K562 (cell line): ENCODE measurements around the gene AK2. TPM values are rescaled to one million over a fixed set of nuclear protein-coding genes. Genes with fewer than 3 reads are reported as not detected.

Source experiments
- ADNP ChIP-seq: fragments of 200-800 bp; sonication (Bioruptor generic); IDR thresholded peaks from 2 replicates; pipeline ENCODE4 v1.6.1; 2016; ENCODE audit warnings: missing genetic modification characterization, missing compliant biosample characterization
- BRD9 ChIP-seq: fragments of 450-650 bp; IDR thresholded peaks from 2 replicates; pipeline ENCODE4 v1.6.1; 2018; ENCODE audit warnings: low read depth; ENCODE audit not compliant: partially characterized antibody
- CREM ChIP-seq: IDR thresholded peaks from 2 replicates; pipeline ENCODE4 v1.6.1; 2014; ENCODE audit warnings: antibody characterized with exemption, low read depth
- EP300 ChIP-seq: IDR thresholded peaks from 2 replicates; pipeline ENCODE4 v1.6.1; 2012; ENCODE audit warnings: low read length, improper control_type of control experiment
- FOXA3 ChIP-seq, 2 experiments: fragments of 450-650 bp in 1 of 2; sonication (generic) in 1 of 2; formaldehyde crosslinking; IDR thresholded peaks in 1 of 2; conservative IDR thresholded peaks in 1 of 2; 2 replicates each; pipeline versions ENCODE4 v1.4.0 to v1.8.0; 2020 to 2022; ENCODE audit warnings: mild to moderate bottlenecking in 2 of 2, missing genetic modification reagents in 1 of 2
- GABPA ChIP-seq: fragments of 200-800 bp; sonication (Bioruptor generic); conservative IDR thresholded peaks from 2 replicates; pipeline ENCODE4 v1.6.1; 2016; ENCODE audit warnings: low read depth, missing genetic modification characterization, missing compliant biosample characterization
- GTF2E2 ChIP-seq: fragments of 200-800 bp; sonication (Bioruptor generic); IDR thresholded peaks from 2 replicates; pipeline ENCODE4 v1.6.1; 2016; ENCODE audit warnings: missing genetic modification characterization, missing compliant biosample characterization
- SAFB ChIP-seq: fragments of 200-400 bp; formaldehyde crosslinking; IDR thresholded peaks from 2 replicates; pipeline ENCODE4 v1.6.1; 2017; ENCODE audit warnings: low read depth, low read length, borderline replicate concordance
- SMARCE1 ChIP-seq: fragments of 450-650 bp; IDR thresholded peaks from 2 replicates; pipeline ENCODE4 v1.7.1; 2016; ENCODE audit warnings: mild to moderate bottlenecking
- ZBTB43 ChIP-seq: sonication (generic); formaldehyde crosslinking; IDR thresholded peaks from 2 replicates; pipeline ENCODE4 v1.8.0; 2023; ENCODE audit warnings: mild to moderate bottlenecking, missing genetic modification reagents
- ZEB2 ChIP-seq: fragments of 450-650 bp; IDR thresholded peaks from 2 replicates; pipeline ENCODE4 v1.6.1; 2016
- ZKSCAN1 ChIP-seq: fragments of 150-350 bp; IDR thresholded peaks from 2 replicates; pipeline ENCODE4 v1.6.1; 2016; ENCODE audit warnings: low read depth, low read length
- ZNF197 ChIP-seq: fragments of 200-800 bp; sonication (Bioruptor generic); IDR thresholded peaks from 2 replicates; pipeline ENCODE4 v1.6.1; 2016; ENCODE audit warnings: low read depth, missing genetic modification characterization, missing compliant biosample characterization
- ZNF24 ChIP-seq: fragments of 450-650 bp; IDR thresholded peaks from 2 replicates; pipeline ENCODE4 v1.6.1; 2016
- ZNF644 ChIP-seq: fragments of 200-800 bp; sonication (Bioruptor generic); IDR thresholded peaks from 2 replicates; pipeline ENCODE4 v1.6.1; 2016; ENCODE audit warnings: low read depth, missing genetic modification characterization, missing compliant biosample characterization
- polyA plus RNA-seq, 8 experiments: library from polyadenylated mRNA; depleted of rRNA in 4 of 8; stranded (reverse) in 5 of 8; unstranded in 3 of 8; fragments of >200 nt; fragmentation: Nextera tagmentation in 2 of 8; fragmentation: Illumina TruSeq in 1 of 8; extraction: Ambion mirVana in 2 of 8; extraction: Trizol in 1 of 8; gene quantifications; 2 replicates each; pipeline versions ENCODE4 v1.2.1 to v1.2.3, GENCODE V29; 2011 to 2014; ENCODE audit warnings: inconsistent platforms in 1 of 8, missing spikeins in 1 of 8
- total RNA-seq, 7 experiments: library from RNA; depleted of rRNA in 6 of 7; stranded (reverse); fragments of >200 nt in 6 of 7; fragmentation: Illumina TruSeq in 2 of 7; extraction: Trizol in 2 of 7; gene quantifications; 2 replicates each; pipeline versions ENCODE4 v1.2.1 to v1.2.3, GENCODE V29; 2011 to 2021; ENCODE audit warnings: low replicate concordance in 1 of 7
- TF ChIP-seq, protein P1 (sequence below), 2 experiments: fragments of 250-450 bp in 1 of 2; fragments of 450-650 bp in 1 of 2; sonication (Bioruptor Pico) in 1 of 2; IDR thresholded peaks; 2 replicates each; pipeline versions ENCODE4 v1.6.1 to v1.8.0; 2016 to 2021; ENCODE audit warnings: mild to moderate bottlenecking in 2 of 2, moderate library complexity in 2 of 2, missing compliant biosample characterization in 1 of 2, missing genetic modification characterization in 1 of 2
- TF ChIP-seq, protein P2 (sequence below): fragments of 250-450 bp; sonication (Bioruptor Pico); IDR thresholded peaks from 2 replicates; pipeline ENCODE4 v1.5.0; 2021
- TF ChIP-seq, protein P3 (sequence below): IDR thresholded peaks from 2 replicates; pipeline ENCODE4 v1.6.1; 2016; ENCODE audit warnings: missing genetic modification characterization, missing compliant biosample characterization
- TF ChIP-seq, protein P4 (sequence below): fragments of 450-650 bp; IDR thresholded peaks from 2 replicates; pipeline ENCODE4 v1.6.1; 2016
- TF ChIP-seq, protein P5 (sequence below): fragments of 450-650 bp; conservative IDR thresholded peaks from 2 replicates; pipeline ENCODE4 v1.6.1; 2016; ENCODE audit warnings: missing genetic modification characterization, low read depth, mild to moderate bottlenecking, missing compliant biosample characterization, moderate library complexity

The AK2 gene
- total and polyA plus RNA-seq, 9 of the 15 experiments (the other 6 are each of a cell fraction or from before 2014, with no cell fraction given), result 105 to 1,050 (median 509) TPM

DNA sequence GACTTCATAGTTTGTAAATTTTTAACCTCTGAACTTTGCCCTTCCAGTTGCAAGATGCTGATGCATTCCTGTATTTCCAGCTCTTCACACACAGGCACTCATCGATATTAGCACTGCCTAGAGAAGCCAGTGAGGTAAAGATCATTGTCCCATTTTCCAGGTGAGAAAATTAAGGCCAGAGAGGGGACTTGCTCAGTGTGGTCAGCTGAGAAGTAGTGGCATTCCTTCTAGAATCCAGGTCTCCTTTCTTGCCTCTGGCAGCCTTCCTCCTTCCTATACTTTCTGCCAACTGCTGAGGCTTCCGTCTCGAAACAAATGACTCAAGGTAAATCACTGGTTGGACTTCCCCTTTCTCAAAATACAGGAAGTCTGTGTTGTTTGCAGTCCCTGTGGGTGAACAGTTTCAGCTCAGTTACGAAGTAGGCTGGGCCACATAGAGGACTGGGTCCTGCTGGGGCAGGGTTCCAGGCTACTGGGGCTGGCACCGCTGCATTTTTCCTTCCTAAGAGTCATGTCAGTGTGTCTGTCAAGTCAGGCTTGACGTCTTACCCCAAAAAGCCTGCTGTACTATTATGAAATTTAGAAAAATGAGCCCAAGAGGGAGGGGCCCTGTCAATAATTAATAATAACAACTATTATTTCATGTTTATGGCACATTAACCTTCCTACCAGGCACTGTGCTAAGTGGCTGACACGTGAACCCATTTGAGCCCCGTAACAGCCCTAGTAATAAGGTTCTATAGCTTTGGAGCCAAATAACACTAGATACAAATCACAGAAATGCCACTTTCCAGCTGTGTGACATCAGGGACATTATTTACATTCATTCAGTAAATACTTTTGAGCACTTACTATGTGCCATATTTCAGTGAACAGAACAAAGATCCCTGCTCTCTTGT, 55.4 kb downstream of the AK2 start (continued):
- TF ChIP-seq GABPA (tag) (peak; percentile 78), CREM (0 out of 2 replicates have a peak, but pooled peaks have one; percentile 14), SAFB (no peak), ZKSCAN1 (no peak), GTF2E2 (tag) (peak; percentile 66; the same call in 1 of the 2 replicates), FOXA3 (CRISPR knock-in tag; conservative IDR thresholded peaks at IDR 0.05 in 1 of 2, IDR thresholded peaks at IDR 0.05 in 1 of 2) (peak in 1 of 2 experiments; percentile 40; a peak in 2 of 4 replicates), ZNF644 (tag) (no peak), ZNF24 (peak; percentile 25; the same call in 1 of the 2 replicates), ADNP (tag) (peak; percentile 87), ZNF197 (CRISPR knock-in tag) (0 out of 2 replicates have a peak, but pooled peaks have one; percentile 33), ZEB2 (peak; percentile 29; the same call in 1 of the 2 replicates), ZBTB43 (CRISPR knock-in tag) (no peak), EP300 (0 out of 2 replicates have a peak, but pooled peaks have one; percentile 17), SMARCE1 (peak; percentile 86), BRD9 (no peak)
- TF ChIP-seq, protein P1, sequence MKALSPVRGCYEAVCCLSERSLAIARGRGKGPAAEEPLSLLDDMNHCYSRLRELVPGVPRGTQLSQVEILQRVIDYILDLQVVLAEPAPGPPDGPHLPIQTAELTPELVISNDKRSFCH (CRISPR knock-in tag; IDR thresholded peaks at IDR 0.05), result no peak
- TF ChIP-seq, protein P1 (tag; IDR thresholded peaks at IDR 0.05), result peak; percentile 77
- TF ChIP-seq, protein P2, sequence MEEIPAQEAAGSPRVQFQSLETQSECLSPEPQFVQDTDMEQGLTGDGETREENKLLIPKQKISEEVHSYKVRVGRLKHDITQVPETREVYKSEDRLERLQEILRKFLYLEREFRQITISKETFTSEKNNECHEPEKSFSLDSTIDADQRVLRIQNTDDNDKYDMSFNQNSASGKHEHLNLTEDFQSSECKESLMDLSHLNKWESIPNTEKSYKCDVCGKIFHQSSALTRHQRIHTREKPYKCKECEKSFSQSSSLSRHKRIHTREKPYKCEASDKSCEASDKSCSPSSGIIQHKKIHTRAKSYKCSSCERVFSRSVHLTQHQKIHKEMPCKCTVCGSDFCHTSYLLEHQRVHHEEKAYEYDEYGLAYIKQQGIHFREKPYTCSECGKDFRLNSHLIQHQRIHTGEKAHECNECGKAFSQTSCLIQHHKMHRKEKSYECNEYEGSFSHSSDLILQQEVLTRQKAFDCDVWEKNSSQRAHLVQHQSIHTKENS, result no peak
- TF ChIP-seq, protein P3, sequence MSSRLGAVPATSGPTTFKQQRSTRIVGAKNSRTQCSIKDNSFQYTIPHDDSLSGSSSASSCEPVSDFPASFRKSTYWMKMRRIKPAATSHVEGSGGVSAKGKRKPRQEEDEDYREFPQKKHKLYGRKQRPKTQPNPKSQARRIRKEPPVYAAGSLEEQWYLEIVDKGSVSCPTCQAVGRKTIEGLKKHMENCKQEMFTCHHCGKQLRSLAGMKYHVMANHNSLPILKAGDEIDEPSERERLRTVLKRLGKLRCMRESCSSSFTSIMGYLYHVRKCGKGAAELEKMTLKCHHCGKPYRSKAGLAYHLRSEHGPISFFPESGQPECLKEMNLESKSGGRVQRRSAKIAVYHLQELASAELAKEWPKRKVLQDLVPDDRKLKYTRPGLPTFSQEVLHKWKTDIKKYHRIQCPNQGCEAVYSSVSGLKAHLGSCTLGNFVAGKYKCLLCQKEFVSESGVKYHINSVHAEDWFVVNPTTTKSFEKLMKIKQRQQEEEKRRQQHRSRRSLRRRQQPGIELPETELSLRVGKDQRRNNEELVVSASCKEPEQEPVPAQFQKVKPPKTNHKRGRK (tag), result no peak
- TF ChIP-seq, protein P4, sequence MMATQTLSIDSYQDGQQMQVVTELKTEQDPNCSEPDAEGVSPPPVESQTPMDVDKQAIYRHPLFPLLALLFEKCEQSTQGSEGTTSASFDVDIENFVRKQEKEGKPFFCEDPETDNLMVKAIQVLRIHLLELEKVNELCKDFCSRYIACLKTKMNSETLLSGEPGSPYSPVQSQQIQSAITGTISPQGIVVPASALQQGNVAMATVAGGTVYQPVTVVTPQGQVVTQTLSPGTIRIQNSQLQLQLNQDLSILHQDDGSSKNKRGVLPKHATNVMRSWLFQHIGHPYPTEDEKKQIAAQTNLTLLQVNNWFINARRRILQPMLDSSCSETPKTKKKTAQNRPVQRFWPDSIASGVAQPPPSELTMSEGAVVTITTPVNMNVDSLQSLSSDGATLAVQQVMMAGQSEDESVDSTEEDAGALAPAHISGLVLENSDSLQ, result peak; percentile 26; the same call in 1 of the 2 replicates
- TF ChIP-seq, protein P5, sequence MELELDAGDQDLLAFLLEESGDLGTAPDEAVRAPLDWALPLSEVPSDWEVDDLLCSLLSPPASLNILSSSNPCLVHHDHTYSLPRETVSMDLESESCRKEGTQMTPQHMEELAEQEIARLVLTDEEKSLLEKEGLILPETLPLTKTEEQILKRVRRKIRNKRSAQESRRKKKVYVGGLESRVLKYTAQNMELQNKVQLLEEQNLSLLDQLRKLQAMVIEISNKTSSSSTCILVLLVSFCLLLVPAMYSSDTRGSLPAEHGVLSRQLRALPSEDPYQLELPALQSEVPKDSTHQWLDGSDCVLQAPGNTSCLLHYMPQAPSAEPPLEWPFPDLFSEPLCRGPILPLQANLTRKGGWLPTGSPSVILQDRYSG (tag), result peak; percentile 52; the same call in 1 of the 2 replicates
